Measurements from ENCODE around the gene COMMD4. TPM values are rescaled to one million over a fixed set of nuclear protein-coding genes. Genes with fewer than 3 reads are reported as not detected.

The COMMD4 gene
- polyA plus RNA-seq (2012; rRNA removed) = 197 and 223 TPM in 2 replicates
- polyA plus RNA-seq (2012; cell fraction: cytosol; rRNA removed) = 103 and 144 TPM in 2 replicates
- polyA plus RNA-seq (2012; cell fraction: nucleus; rRNA removed) = 286 and 334 TPM in 2 replicates

DNA sequence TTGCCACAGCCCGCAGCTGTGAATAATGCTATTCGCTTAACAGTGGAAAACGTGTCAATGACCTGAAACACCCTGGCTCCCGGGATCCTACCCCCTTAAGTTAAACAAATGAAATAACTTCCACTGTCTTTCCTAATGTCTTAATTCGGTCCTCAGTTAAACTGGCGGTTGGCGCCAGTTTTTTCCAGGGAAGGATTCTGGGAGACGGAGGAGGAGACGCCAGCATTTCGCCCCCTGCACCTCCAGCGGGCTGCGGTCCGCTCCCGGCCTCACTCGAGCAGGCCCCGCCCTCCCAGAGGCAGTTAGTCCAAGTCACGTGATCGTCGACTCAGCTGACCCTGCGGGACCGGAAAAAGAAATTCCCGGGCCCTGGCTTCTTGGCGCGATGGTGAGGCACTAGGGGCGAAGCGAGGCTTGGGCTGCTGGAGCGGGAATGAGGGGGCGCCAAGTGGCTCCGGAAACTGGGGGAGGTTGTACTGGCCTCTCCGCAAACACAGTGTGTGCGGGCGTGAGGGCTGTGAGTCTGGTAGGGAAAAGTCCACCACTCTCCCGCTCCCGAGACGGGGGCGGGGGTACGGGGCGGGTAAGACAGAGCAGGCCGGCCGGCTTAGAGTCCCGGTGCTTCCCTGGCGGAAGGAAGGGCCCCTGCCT lies at the start of gene COMMD4:
Gene COMMD4, plus strand, starts transcription at position 359 of the 651 bp plus-strand sequence. Its CDS starts 27 bp downstream, at position 386.
- CTCF ChIA-PET = interaction anchor here (1.1 to 1.8 kb wide), 3 partner anchors 13 to 32 kb away, joined by 4 read pairs; no protein-coding TSS in a partner anchor
- TF ChIP-seq MEF2A (IDR thresholded peaks at IDR 0.05; ENCODE audit: borderline replicate concordance, low read depth) (no peak), CHD2 (IDR thresholded peaks at IDR 0.05; ENCODE audit: low read length, partially characterized antibody) (peak; percentile 81), RAD21 (IDR thresholded peaks at IDR 0.05; ENCODE audit: low read length) (no peak), MXI1 (IDR thresholded peaks at IDR 0.05; ENCODE audit: low read depth, low read length) (peak; percentile 68; the same call in 1 of the 2 replicates), TEAD4 (IDR thresholded peaks at IDR 0.05; ENCODE audit: borderline replicate concordance, insufficient read depth) (no peak), TAF1 (IDR thresholded peaks at IDR 0.05; ENCODE audit: borderline replicate concordance, low read depth, low read length) (peak; percentile 53; the same call in 1 of the 2 replicates), EZH2phosphoT487 (IDR thresholded peaks at IDR 0.05; ENCODE audit: borderline replicate concordance, low read depth) (no peak), FOXJ3 (CRISPR knock-in tag; IDR thresholded peaks at IDR 0.05) (no peak), SIN3A (IDR thresholded peaks at IDR 0.05; ENCODE audit: borderline replicate concordance, low read depth, low read length) (peak; percentile 89), ELF1 (IDR thresholded peaks at IDR 0.05) (peak; percentile 87), POLR2AphosphoS5 (IDR thresholded peaks at IDR 0.05; ENCODE audit: low read depth, low read length) (peak; percentile 86), JUND (IDR thresholded peaks at IDR 0.05) (peak; percentile 16; the same call in 1 of the 2 replicates), RCOR1 (IDR thresholded peaks at IDR 0.05; ENCODE audit: low read length) (0 out of 2 replicates have a peak, but pooled peaks have one; percentile 43), GATA2 (CRISPR knock-in tag; IDR thresholded peaks at IDR 0.05) (no peak), SMC3 (IDR thresholded peaks at IDR 0.05; ENCODE audit: low read depth, low read length) (no peak), NRF1 (IDR thresholded peaks at IDR 0.05; ENCODE audit: low read depth, low read length) (no peak), GABPA (IDR thresholded peaks at IDR 0.05; ENCODE audit: low read depth) (peak; percentile 77), TCF12 (IDR thresholded peaks at IDR 0.05) (peak; percentile 23; the same call in 1 of the 2 replicates), NFIC (IDR thresholded peaks at IDR 0.05; ENCODE audit: borderline replicate concordance) (peak; percentile 42; the same call in 1 of the 2 replicates)
- TF ChIP-seq, protein P1, sequence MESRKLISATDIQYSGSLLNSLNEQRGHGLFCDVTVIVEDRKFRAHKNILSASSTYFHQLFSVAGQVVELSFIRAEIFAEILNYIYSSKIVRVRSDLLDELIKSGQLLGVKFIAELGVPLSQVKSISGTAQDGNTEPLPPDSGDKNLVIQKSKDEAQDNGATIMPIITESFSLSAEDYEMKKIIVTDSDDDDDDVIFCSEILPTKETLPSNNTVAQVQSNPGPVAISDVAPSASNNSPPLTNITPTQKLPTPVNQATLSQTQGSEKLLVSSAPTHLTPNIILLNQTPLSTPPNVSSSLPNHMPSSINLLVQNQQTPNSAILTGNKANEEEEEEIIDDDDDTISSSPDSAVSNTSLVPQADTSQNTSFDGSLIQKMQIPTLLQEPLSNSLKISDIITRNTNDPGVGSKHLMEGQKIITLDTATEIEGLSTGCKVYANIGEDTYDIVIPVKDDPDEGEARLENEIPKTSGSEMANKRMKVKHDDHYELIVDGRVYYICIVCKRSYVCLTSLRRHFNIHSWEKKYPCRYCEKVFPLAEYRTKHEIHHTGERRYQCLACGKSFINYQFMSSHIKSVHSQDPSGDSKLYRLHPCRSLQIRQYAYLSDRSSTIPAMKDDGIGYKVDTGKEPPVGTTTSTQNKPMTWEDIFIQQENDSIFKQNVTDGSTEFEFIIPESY (IDR thresholded peaks at IDR 0.05; ENCODE audit: borderline replicate concordance, low read depth) = no peak
- TF ChIP-seq, protein P2, sequence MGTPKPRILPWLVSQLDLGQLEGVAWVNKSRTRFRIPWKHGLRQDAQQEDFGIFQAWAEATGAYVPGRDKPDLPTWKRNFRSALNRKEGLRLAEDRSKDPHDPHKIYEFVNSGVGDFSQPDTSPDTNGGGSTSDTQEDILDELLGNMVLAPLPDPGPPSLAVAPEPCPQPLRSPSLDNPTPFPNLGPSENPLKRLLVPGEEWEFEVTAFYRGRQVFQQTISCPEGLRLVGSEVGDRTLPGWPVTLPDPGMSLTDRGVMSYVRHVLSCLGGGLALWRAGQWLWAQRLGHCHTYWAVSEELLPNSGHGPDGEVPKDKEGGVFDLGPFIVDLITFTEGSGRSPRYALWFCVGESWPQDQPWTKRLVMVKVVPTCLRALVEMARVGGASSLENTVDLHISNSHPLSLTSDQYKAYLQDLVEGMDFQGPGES (IDR thresholded peaks at IDR 0.05; ENCODE audit: low read depth, low read length) = no peak
- TF ChIP-seq, protein P3, sequence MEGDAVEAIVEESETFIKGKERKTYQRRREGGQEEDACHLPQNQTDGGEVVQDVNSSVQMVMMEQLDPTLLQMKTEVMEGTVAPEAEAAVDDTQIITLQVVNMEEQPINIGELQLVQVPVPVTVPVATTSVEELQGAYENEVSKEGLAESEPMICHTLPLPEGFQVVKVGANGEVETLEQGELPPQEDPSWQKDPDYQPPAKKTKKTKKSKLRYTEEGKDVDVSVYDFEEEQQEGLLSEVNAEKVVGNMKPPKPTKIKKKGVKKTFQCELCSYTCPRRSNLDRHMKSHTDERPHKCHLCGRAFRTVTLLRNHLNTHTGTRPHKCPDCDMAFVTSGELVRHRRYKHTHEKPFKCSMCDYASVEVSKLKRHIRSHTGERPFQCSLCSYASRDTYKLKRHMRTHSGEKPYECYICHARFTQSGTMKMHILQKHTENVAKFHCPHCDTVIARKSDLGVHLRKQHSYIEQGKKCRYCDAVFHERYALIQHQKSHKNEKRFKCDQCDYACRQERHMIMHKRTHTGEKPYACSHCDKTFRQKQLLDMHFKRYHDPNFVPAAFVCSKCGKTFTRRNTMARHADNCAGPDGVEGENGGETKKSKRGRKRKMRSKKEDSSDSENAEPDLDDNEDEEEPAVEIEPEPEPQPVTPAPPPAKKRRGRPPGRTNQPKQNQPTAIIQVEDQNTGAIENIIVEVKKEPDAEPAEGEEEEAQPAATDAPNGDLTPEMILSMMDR (IDR thresholded peaks at IDR 0.05) = no peak
- TF ChIP-seq, protein P4, sequence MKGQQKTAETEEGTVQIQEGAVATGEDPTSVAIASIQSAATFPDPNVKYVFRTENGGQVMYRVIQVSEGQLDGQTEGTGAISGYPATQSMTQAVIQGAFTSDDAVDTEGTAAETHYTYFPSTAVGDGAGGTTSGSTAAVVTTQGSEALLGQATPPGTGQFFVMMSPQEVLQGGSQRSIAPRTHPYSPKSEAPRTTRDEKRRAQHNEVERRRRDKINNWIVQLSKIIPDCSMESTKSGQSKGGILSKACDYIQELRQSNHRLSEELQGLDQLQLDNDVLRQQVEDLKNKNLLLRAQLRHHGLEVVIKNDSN (IDR thresholded peaks at IDR 0.05; ENCODE audit: borderline replicate concordance, low read depth) = peak; percentile 99
- TF ChIP-seq, protein P5, sequence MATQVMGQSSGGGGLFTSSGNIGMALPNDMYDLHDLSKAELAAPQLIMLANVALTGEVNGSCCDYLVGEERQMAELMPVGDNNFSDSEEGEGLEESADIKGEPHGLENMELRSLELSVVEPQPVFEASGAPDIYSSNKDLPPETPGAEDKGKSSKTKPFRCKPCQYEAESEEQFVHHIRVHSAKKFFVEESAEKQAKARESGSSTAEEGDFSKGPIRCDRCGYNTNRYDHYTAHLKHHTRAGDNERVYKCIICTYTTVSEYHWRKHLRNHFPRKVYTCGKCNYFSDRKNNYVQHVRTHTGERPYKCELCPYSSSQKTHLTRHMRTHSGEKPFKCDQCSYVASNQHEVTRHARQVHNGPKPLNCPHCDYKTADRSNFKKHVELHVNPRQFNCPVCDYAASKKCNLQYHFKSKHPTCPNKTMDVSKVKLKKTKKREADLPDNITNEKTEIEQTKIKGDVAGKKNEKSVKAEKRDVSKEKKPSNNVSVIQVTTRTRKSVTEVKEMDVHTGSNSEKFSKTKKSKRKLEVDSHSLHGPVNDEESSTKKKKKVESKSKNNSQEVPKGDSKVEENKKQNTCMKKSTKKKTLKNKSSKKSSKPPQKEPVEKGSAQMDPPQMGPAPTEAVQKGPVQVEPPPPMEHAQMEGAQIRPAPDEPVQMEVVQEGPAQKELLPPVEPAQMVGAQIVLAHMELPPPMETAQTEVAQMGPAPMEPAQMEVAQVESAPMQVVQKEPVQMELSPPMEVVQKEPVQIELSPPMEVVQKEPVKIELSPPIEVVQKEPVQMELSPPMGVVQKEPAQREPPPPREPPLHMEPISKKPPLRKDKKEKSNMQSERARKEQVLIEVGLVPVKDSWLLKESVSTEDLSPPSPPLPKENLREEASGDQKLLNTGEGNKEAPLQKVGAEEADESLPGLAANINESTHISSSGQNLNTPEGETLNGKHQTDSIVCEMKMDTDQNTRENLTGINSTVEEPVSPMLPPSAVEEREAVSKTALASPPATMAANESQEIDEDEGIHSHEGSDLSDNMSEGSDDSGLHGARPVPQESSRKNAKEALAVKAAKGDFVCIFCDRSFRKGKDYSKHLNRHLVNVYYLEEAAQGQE (IDR thresholded peaks at IDR 0.05; ENCODE audit: low read depth, low read length) = peak; percentile 21; the same call in 1 of the 2 replicates

More for the DNA sequence above, at the start of gene COMMD4:
- 2% methylated on average over 37 of the region's 42 CpGs for WGBS (ENCODE audit: low lambda C conversion rate)
- POLR2A ChIA-PET = interaction anchor here (0.9 to 1.4 kb wide), 3 partner anchors 12 to 33 kb away, joined by 3 to 7 read pairs (median 6); partner anchors contain the start of genes MAN2C1 and NEIL1
- Histone ChIP-seq H3K4me2 (peak within 1 kb of the TSS; percentile 93), H3K27ac (ENCODE audit: low read depth in 2 of 2, low read length in 1 of 2) (peak within 1 kb of the TSS; percentile 47 to 64), H3K4me3 (ENCODE audit: low read depth in 2 of 2, low read length in 1 of 2) (peak within 1 kb of the TSS; percentile 73 to 90), H4K20me1 (ENCODE audit: insufficient read depth) (no peaks in the 10 kb centered on the region), H3F3A (replicated peaks; ENCODE audit: insufficient read depth) (no peaks in the 10 kb centered on the region), H2AFZ (ENCODE audit: low read depth) (peak within 1 kb of the TSS; percentile 100), H3K36me3 (replicated peaks in 1 of 2; ENCODE audit: control insufficient read depth in 1 of 2, insufficient read depth in 2 of 2, low read length in 1 of 2) (peaks cover 0 to 9% of the 10 kb centered on the region in 2 experiments), H3K9me3 (no peaks in the 10 kb centered on the region), H3K9me2 (no peaks in the 10 kb centered on the region), H3K9ac (peak within 1 kb of the TSS; percentile 95), H3K27me3 (ENCODE audit: insufficient read depth) (no peaks in the 10 kb centered on the region), H3K79me2 (ENCODE audit: insufficient read depth) (peaks cover 17% of the 10 kb centered on the region), H3K4me1 (ENCODE audit: control insufficient read depth in 1 of 2, insufficient read depth in 2 of 2, low read depth in 1 of 2, low read length in 1 of 2) (peaks cover 0 to 8% of the 10 kb centered on the region in 2 experiments; a peak in 3 of 4 replicates)
- peak; percentile 87 for DNase-seq

All from SK-N-SH (cell line).